ENCODE results near the gene MYLK4. TPM values are rescaled to one million over a fixed set of nuclear protein-coding genes. Genes with fewer than 3 reads are reported as not detected.

Gene MYLK4
- total RNA-seq, 1 donor from 2014 or later = 1.2 TPM

DNA sequence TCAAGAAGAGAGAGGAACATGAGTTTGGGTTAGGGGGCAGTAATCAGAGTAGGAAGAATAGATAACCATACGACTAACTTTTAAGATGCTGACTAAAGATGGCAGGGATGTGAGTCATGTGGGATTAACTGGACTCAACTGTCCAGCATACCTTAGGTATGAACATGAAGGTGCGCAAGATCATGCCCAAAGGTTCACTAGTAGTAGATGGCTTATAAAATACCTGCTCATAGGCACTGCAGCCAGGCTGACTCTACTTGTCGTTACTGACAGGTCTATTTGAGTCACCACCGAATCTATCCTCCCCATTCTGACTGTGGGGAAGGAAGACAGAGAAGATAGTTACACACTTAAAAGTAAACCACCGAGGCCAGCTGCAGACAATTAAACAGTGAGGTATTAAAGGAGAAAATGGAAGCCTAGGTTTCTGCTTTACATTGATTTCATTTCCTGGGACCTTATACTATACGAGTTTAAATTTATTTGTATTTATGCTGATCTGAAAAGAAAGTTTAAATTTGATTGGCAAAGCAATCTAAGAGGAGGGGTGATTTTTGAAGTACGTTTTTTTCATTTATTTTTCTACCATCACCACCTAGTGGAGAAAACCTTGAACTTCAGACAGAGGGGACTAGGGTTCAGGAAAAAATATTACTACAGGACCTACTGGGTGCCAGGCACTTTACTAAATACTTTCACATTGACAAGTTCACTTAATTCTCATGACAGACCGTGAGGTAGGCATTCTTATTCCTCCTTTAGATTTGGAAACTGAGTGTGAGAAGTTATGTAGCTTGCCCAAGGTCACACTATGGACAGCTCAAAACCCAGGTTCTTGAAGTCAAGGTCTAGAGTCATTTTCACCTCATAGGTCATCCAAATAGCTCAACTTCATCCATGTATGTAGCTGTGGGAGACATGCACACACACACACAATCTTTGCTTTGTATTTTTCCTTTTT is 10.4 kb upstream of the MYLK4 start:
- Histone ChIP-seq H3K36me3 (no peaks in the 10 kb centered on the region), H3K27me3 (ENCODE audit: low read depth) (no peaks in the 10 kb centered on the region), H3K4me3 (no peak overlapping the region), H3K4me1 (peaks cover 13% of the 10 kb centered on the region), H3K9me3 (replicated peaks) (no peaks in the 10 kb centered on the region), H3K27ac (replicated peaks) (peak overlapping the region; percentile 37)
- TF ChIP-seq, protein P1, sequence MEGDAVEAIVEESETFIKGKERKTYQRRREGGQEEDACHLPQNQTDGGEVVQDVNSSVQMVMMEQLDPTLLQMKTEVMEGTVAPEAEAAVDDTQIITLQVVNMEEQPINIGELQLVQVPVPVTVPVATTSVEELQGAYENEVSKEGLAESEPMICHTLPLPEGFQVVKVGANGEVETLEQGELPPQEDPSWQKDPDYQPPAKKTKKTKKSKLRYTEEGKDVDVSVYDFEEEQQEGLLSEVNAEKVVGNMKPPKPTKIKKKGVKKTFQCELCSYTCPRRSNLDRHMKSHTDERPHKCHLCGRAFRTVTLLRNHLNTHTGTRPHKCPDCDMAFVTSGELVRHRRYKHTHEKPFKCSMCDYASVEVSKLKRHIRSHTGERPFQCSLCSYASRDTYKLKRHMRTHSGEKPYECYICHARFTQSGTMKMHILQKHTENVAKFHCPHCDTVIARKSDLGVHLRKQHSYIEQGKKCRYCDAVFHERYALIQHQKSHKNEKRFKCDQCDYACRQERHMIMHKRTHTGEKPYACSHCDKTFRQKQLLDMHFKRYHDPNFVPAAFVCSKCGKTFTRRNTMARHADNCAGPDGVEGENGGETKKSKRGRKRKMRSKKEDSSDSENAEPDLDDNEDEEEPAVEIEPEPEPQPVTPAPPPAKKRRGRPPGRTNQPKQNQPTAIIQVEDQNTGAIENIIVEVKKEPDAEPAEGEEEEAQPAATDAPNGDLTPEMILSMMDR (IDR thresholded peaks at IDR 0.05; ENCODE audit: borderline replicate concordance) = peak; percentile 58
- DNase-seq = no peak
- intact Hi-C loops (cut with micrococcal nuclease) = no loop called here

GRCh38 chr6:2758980-2759379 is 8.3 kb upstream of the MYLK4 start:
- H3K36me3 ChIP-seq = no peaks in the 10 kb centered on the region
- no peaks in the 10 kb centered on the region for H3K9me3 ChIP-seq (replicated peaks)
- no peak for DNase-seq
- intact Hi-C loops (cut with micrococcal nuclease) = no loop called here
- no peak overlapping the region for H3K4me3 ChIP-seq
- H3K4me1 ChIP-seq = peaks cover under 1% of the 10 kb centered on the region
- TF ChIP-seq, protein P1 (IDR thresholded peaks at IDR 0.05; ENCODE audit: borderline replicate concordance) = no peak
- no peaks in the 10 kb centered on the region for H3K27me3 ChIP-seq (ENCODE audit: low read depth)
- peak overlapping the region; percentile 44 for H3K27ac ChIP-seq (replicated peaks)

GRCh38 chr6:2756687-2757224 is 6.0 kb upstream of the MYLK4 start:
- H3K9me3 ChIP-seq (replicated peaks) = no peaks in the 10 kb centered on the region
- H3K27ac ChIP-seq (replicated peaks) = no peak overlapping the region
- DNase-seq = no peak
- no peaks in the 10 kb centered on the region for H3K36me3 ChIP-seq
- no peaks in the 10 kb centered on the region for H3K4me1 ChIP-seq
- H3K27me3 ChIP-seq (ENCODE audit: low read depth) = no peaks in the 10 kb centered on the region
- H3K4me3 ChIP-seq = no peak overlapping the region
- TF ChIP-seq, protein P1 (IDR thresholded peaks at IDR 0.05; ENCODE audit: borderline replicate concordance) = no peak
- intact Hi-C loops (cut with micrococcal nuclease) = no loop called here

- H3K9me3 ChIP-seq (replicated peaks) = no peaks in the 10 kb centered on the region
- H3K36me3 ChIP-seq = no peaks in the 10 kb centered on the region
- intact Hi-C loops (cut with micrococcal nuclease) = no loop called here
- no peak overlapping the region for H3K4me3 ChIP-seq
- H3K27me3 ChIP-seq (ENCODE audit: low read depth) = no peaks in the 10 kb centered on the region
- H3K4me1 ChIP-seq = no peaks in the 10 kb centered on the region
- no peak overlapping the region for H3K27ac ChIP-seq (replicated peaks)
- TF ChIP-seq, protein P1 (IDR thresholded peaks at IDR 0.05; ENCODE audit: borderline replicate concordance) = no peak
- no peak for DNase-seq
Measured at GRCh38 chr6:2756241-2756640, 5.5 kb upstream of the MYLK4 start.

- TF ChIP-seq, protein P1 (IDR thresholded peaks at IDR 0.05; ENCODE audit: borderline replicate concordance) = no peak
Measured at GRCh38 chr6:2755456-2755855, 4.7 kb upstream of the MYLK4 start.

More at GRCh38 chr6:2755456-2755855, 4.7 kb upstream of the MYLK4 start:
- DNase-seq = no peak
- H3K27me3 ChIP-seq (ENCODE audit: low read depth) = no peaks in the 10 kb centered on the region
- no peaks in the 10 kb centered on the region for H3K9me3 ChIP-seq (replicated peaks)
- H3K27ac ChIP-seq (replicated peaks) = no peak overlapping the region
- intact Hi-C loops (cut with micrococcal nuclease) = no loop called here
- no peaks in the 10 kb centered on the region for H3K4me1 ChIP-seq
- H3K36me3 ChIP-seq = no peaks in the 10 kb centered on the region
- no peak overlapping the region for H3K4me3 ChIP-seq
